ENCODE results near the gene GIMAP2.

The GIMAP2 gene

GRCh38 chr7:150722431-150722931 lies 37.0 kb downstream of the GIMAP2 start:
- H3K27me3 ChIP-seq (replicated peaks), result no peaks in the 10 kb centered on the region
- H3K4me3 ChIP-seq (ENCODE audit: low read depth, low read length), result no peak overlapping the region
- no peak for TF ChIP-seq CTCF (IDR thresholded peaks at IDR 0.05; ENCODE audit: low read depth, low read length, missing control alignments)
- DNase-seq, result no peak
- in situ Hi-C loops (cut with HindIII; ENCODE audit: low pct_ligation_motif_present, low sequenced_read_pairs), result no loop called here
- H3K36me3 ChIP-seq (replicated peaks), result no peaks in the 10 kb centered on the region
- no peak overlapping the region for H3K27ac ChIP-seq

- DNase-seq, result no peak
- Histone ChIP-seq H3K36me3 (replicated peaks) (no peaks in the 10 kb centered on the region), H3K4me3 (ENCODE audit: low read depth, low read length) (no peak overlapping the region), H3K27ac (no peak overlapping the region), H3K27me3 (replicated peaks) (no peaks in the 10 kb centered on the region)
- no peak for TF ChIP-seq CTCF (IDR thresholded peaks at IDR 0.05; ENCODE audit: low read depth, low read length, missing control alignments)
- in situ Hi-C loops (cut with HindIII; ENCODE audit: low pct_ligation_motif_present, low sequenced_read_pairs), result no loop called here
These were observed 38.0 kb downstream of the GIMAP2 start for GRCh38 chr7:150723467-150723866.

- Histone ChIP-seq H3K27me3 (replicated peaks) (no peaks in the 10 kb centered on the region), H3K36me3 (replicated peaks) (no peaks in the 10 kb centered on the region), H3K4me3 (ENCODE audit: low read depth, low read length) (no peak overlapping the region), H3K27ac (no peak overlapping the region)
- no peak for TF ChIP-seq CTCF (IDR thresholded peaks at IDR 0.05; ENCODE audit: low read depth, low read length, missing control alignments)
- DNase-seq, result no peak
- in situ Hi-C loops (cut with HindIII; ENCODE audit: low pct_ligation_motif_present, low sequenced_read_pairs), result no loop called here
These were observed 41.9 kb downstream of the GIMAP2 start for GRCh38 chr7:150727381-150727780.

GRCh38 chr7:150728011-150728410 lies 42.5 kb downstream of the GIMAP2 start:
- DNase-seq, result no peak
- no peaks in the 10 kb centered on the region for H3K36me3 ChIP-seq (replicated peaks)
- no peak overlapping the region for H3K27ac ChIP-seq
- in situ Hi-C loops (cut with HindIII; ENCODE audit: low pct_ligation_motif_present, low sequenced_read_pairs), result no loop called here
- H3K27me3 ChIP-seq (replicated peaks), result no peaks in the 10 kb centered on the region
- no peak overlapping the region for H3K4me3 ChIP-seq (ENCODE audit: low read depth, low read length)
- TF ChIP-seq CTCF (IDR thresholded peaks at IDR 0.05; ENCODE audit: low read depth, low read length, missing control alignments), result no peak

- H3K36me3 ChIP-seq (replicated peaks), result no peaks in the 10 kb centered on the region
- H3K27ac ChIP-seq, result no peak overlapping the region
- no peak overlapping the region for H3K4me3 ChIP-seq (ENCODE audit: low read depth, low read length)
- in situ Hi-C loops (cut with HindIII; ENCODE audit: low pct_ligation_motif_present, low sequenced_read_pairs), result no loop called here
- no peak for TF ChIP-seq CTCF (IDR thresholded peaks at IDR 0.05; ENCODE audit: low read depth, low read length, missing control alignments)
- no peaks in the 10 kb centered on the region for H3K27me3 ChIP-seq (replicated peaks)
- no peak for DNase-seq
These were observed 43.1 kb downstream of the GIMAP2 start for GRCh38 chr7:150728609-150729008.

GRCh38 chr7:150731916-150732315 lies 46.4 kb downstream of the GIMAP2 start:
- in situ Hi-C loops (cut with HindIII; ENCODE audit: low pct_ligation_motif_present, low sequenced_read_pairs), result no loop called here
- no peaks in the 10 kb centered on the region for H3K36me3 ChIP-seq (replicated peaks)
- H3K27me3 ChIP-seq (replicated peaks), result no peaks in the 10 kb centered on the region
- no peak for DNase-seq
- H3K4me3 ChIP-seq (ENCODE audit: low read depth, low read length), result no peak overlapping the region
- no peak for TF ChIP-seq CTCF (IDR thresholded peaks at IDR 0.05; ENCODE audit: low read depth, low read length, missing control alignments)
- no peak overlapping the region for H3K27ac ChIP-seq

All from brain microvascular endothelial cell (primary cell).